AG09309 (cell line): ENCODE measurements around the gene ZNF439.
"Not testable (repeated sequence)": the region's sequence is repeated elsewhere in the genome, so short reads cannot be mapped to it uniquely, and the experiment has no call there.

Experiments used
- DNase-seq: peaks from one replicate; pipeline ENCODE4 v3.0.0-alpha.2; 2010; ENCODE audit warnings: low read depth
- H3K4me3 ChIP-seq: 2 replicates; pipeline ENCODE4 v1.5.1; 2011; ENCODE audit warnings: mild to moderate bottlenecking, low read depth, low read length, moderate library complexity; ENCODE audit not compliant: control insufficient read depth
- TF ChIP-seq, protein P1 (sequence below): IDR thresholded peaks from 2 replicates; pipeline ENCODE4 v1.5.1; 2011; ENCODE audit warnings: mild to moderate bottlenecking, low read depth, low read length, inconsistent platforms; ENCODE audit not compliant: insufficient read depth, control insufficient read depth; ENCODE audit errors: missing control alignments

Gene ZNF439

DNA sequence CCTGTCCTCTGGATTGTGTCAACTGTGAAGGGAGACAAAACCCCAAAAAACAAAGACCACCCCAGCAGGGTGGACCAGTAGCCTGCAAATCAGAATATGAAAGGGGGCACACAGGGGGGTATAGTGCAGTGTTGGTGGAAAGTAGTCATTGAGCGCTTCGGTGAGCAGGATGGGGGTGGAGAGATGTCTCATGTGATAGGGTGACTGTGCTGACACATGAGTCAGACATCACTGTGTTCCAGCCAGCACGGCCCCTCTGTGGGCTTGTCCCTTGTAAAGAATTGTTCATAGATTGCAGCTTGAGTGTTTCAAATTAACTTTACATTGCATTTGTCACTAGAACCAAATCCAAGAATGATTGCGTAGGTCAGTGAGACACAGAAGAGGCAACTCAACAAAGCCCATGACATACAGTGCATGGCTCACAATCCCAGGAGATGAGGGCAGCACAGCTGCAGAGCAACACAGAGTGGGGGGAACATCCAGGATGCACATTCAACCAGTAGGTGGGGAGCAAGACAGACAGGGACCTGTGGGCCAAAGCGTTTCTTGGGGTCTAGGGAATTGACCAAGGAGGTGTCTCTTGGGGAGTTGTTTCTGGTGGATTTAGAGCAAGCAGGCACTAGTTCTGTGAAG is 26.9 kb upstream of the ZNF439 start:
- H3K4me3 ChIP-seq, result no peak overlapping the region
- DNase-seq, result peak; percentile 58
- TF ChIP-seq, protein P1, sequence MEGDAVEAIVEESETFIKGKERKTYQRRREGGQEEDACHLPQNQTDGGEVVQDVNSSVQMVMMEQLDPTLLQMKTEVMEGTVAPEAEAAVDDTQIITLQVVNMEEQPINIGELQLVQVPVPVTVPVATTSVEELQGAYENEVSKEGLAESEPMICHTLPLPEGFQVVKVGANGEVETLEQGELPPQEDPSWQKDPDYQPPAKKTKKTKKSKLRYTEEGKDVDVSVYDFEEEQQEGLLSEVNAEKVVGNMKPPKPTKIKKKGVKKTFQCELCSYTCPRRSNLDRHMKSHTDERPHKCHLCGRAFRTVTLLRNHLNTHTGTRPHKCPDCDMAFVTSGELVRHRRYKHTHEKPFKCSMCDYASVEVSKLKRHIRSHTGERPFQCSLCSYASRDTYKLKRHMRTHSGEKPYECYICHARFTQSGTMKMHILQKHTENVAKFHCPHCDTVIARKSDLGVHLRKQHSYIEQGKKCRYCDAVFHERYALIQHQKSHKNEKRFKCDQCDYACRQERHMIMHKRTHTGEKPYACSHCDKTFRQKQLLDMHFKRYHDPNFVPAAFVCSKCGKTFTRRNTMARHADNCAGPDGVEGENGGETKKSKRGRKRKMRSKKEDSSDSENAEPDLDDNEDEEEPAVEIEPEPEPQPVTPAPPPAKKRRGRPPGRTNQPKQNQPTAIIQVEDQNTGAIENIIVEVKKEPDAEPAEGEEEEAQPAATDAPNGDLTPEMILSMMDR, result no peak

DNA sequence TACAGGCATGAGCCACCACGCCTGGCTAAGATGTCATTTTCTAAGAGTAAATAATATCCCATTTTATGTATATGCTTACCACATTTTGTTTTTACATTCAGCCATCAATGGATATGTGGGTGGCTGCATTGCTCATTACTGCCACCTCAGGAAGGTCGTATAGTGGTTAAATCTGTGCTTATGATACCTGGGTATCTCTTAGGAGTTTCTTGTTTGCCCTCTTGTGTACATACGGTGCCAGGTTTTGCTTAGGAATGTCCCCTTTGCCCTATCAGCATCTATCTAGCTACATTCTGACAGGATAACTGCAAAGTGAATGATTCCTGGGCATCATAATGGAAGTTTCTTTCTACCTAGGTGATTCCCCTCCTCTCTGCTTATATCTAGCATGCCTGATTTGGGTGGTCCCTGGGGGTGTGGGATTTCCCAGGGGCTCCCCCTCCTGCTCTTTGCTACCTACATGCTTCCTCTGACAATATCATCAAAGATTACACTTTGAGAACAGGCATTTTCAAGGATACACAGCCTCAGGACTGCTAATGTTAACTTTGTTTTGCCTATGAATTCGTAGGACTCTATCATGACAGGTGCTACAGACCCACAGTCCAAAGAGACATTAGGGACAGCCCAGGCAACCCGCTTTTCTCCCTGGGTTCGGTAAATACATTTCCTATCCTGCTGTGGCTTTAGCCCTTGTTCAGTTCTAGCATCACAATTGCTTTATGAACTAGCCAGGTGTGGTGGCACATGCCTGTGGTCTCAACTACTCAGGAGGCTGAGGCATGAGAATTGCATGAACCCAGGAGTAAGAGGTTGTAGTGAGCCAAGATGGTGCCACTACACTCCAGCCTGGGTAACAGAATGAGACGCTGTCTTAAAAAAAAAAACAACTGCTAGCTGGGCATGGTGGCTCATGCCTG is 19.3 kb upstream of the ZNF439 start:
- H3K4me3 ChIP-seq, DNase-seq: not testable (repeated sequence)

DNA sequence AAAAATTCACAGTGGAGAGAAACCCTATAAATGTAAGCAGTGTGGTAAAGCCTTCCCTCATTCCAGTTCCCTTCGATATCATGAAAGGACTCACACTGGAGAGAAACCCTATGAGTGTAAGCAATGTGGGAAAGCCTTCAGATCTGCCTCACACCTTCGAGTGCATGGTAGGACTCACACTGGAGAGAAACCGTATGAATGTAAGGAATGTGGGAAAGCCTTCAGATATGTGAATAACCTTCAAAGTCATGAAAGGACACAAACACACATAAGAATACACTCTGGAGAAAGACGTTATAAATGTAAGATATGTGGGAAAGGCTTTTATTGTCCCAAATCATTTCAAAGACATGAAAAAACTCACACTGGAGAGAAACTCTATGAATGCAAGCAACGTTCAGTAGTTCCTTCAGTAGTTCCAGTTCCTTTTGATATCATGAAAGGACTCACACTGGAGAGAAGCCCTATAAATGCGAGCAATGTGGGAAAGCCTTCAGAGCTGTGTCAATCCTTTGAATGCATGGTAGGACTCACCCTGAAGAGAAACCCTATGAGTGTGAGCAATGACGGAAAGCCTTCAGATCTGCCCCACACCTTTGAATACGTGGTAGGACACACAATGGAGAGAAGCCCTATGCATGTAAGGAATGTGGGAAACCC is 16.1 kb upstream of the ZNF439 start:
- DNase-seq, result no peak
- TF ChIP-seq, protein P1, result no peak
- no peak overlapping the region for H3K4me3 ChIP-seq

DNA sequence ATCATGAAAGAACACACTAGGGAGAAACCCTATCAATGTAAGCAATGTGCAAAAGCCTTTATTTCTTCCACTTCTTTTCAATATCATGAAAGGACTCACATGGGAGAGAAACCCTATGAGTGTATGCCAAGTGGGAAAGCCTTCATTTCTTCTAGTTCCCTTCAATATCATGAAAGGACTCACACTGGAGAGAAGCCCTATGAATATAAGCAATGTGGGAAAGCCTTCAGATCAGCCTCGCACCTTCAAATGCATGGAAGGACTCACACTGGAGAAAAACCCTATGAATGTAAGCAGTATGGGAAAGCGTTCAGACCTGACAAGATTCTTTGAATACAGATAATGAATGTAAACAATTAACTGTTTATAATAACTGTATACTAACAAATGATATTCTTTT is 15.0 kb upstream of the ZNF439 start:
- no peak overlapping the region for H3K4me3 ChIP-seq
- TF ChIP-seq, protein P1, result no peak

DNA sequence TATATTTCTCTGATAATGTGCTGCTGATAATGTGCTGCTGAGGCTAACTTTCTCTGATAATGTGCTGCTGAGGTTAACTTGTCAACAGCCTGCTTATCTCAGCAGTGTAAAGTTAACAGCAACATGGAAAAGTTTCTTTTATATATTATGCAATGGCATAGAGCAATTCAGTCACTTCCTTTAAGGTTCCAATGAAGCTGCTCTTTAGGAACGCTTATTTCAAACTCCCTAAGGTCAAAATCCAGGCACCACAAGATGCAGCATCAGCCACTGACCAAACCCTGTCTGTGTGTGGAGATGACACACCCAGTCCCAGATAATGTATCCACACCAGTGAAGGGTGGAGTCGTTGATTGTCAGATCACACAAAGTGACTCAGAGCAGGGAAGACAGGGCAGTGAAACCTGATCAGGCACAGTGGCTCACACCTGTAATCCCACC is 12.9 kb upstream of the ZNF439 start:
- DNase-seq, H3K4me3 ChIP-seq: not testable (repeated sequence)

More for the DNA sequence above, 15.0 kb upstream of the ZNF439 start:
- no peak for DNase-seq

DNA sequence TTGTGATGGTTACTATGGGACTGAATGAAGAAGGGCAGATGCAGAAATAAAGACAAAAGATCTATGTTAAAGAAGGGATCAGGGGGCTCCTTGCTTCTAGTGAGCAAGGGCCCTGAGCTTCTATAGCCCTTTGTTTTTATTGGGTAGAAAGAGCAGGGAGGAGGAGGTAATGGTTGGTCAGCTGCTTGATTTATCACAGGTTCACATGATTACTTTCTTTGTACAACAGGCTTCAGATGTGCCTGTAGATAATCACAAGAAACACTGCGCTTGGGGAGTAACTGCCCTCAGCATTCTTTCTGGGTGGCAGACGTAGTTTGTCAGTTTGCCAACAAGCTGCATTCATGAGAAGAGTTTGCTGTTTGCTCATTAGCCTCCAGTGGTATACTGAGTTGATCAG is 4.8 kb upstream of the ZNF439 start:
- no peak overlapping the region for H3K4me3 ChIP-seq
- DNase-seq, result no peak
- TF ChIP-seq, protein P1, result no peak

DNA sequence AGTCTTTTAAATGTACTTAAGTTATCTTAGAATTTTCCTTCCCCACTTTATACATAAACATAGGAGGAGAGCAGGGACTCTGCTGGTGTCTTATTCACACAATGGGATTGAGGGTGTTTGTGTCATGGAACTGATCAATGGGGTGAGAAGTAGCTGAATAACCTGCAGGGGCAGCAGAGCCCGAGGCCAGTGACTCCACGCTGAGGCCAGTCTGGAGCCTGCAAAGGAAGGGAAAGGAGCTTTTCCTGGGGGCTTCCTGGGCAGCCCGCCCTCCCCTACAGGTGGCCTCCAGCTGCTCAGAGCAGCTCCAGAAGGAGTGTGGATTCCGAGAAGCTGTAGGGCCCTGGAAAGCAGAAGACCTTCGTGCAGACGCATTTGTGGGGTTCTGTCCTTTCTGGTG is 911 bp upstream of the ZNF439 start:
- TF ChIP-seq, protein P1, result peak; percentile 18
- DNase-seq, result not testable (repeated sequence)

More for the DNA sequence above, 911 bp upstream of the ZNF439 start:
- not testable (repeated sequence) for H3K4me3 ChIP-seq
